Gastroesophageal sphincter (tissue), 4 donors: Measurements from ENCODE around the gene KLHDC9. TPM values are rescaled to one million over a fixed set of nuclear protein-coding genes. Genes with fewer than 3 reads are reported as not detected.

Source experiments
- ATAC-seq: fragments of 150-250 bp; one replicate; pipeline ENCODE4 v1.9.1; 2016; ENCODE audit warnings: mild to moderate bottlenecking, moderate library complexity
- H3K27ac ChIP-seq, 4 donors: fragments of 200-600 bp; sonication (generic) in 3 of 4; 1 replicate in 3 of 4; 2 replicates in 1 of 4; pipeline ENCODE4 v1.5.1; 2016 to 2019
- H3K27me3 ChIP-seq: fragments of 200-600 bp; sonication (generic); one replicate; pipeline ENCODE4 v1.5.1; 2019
- H3K36me3 ChIP-seq, 2 donors: fragments of 200-600 bp; sonication (generic); one replicate each; pipeline ENCODE4 v1.5.1; 2019; ENCODE audit warnings: control low read depth in 1 of 2
- H3K4me1 ChIP-seq, 3 donors: fragments of 200-600 bp; sonication (generic); 1 replicate in 2 of 3; 2 replicates in 1 of 3; pipeline ENCODE4 v1.5.1; 2016 to 2019; ENCODE audit warnings: control low read depth in 2 of 3
- H3K4me3 ChIP-seq, 2 donors: fragments of 200-600 bp; sonication (generic); one replicate each; pipeline ENCODE4 v1.5.1; 2019; ENCODE audit warnings: mild to moderate bottlenecking in 1 of 2, moderate library complexity in 1 of 2
- H3K9me3 ChIP-seq, 3 donors: fragments of 200-600 bp; sonication (generic); one replicate each; pipeline ENCODE4 v1.5.1; 2017 to 2019; ENCODE audit warnings: control low read depth in 2 of 3
- EP300 ChIP-seq: sonication (generic); formaldehyde crosslinking; IDR thresholded peaks from one replicate; pipeline ENCODE4 v1.6.1; 2017; ENCODE audit warnings: antibody characterized with exemption, mild to moderate bottlenecking
- POLR2A ChIP-seq, 2 donors: fragments of 450-650 bp; IDR thresholded peaks; one replicate each; pipeline ENCODE4 v1.6.1; 2017; ENCODE audit warnings: antibody characterized with exemption in 2 of 2, mild to moderate bottlenecking in 2 of 2, moderate library complexity in 1 of 2
- POLR2AphosphoS5 ChIP-seq: sonication (generic); formaldehyde crosslinking; IDR thresholded peaks from one replicate; pipeline ENCODE4 v1.6.1; 2017; ENCODE audit warnings: antibody characterized with exemption
- WGBS, 2 donors: methylation state at CpG; one replicate each; pipeline ENCODE4 v1.1.5; 2018; ENCODE audit warnings: low coverage in 1 of 2; 5-methylcytosine and 5-hydroxymethylcytosine counted together
- total RNA-seq, 4 donors: library from RNA; depleted of rRNA; stranded (reverse); fragments of >200 nt; gene quantifications; one replicate each; pipeline ENCODE4 v1.1.0, GENCODE V29; 2016
- TF ChIP-seq, protein P1 (sequence below), 4 experiments: fragments of 200-600 bp in 2 of 4; fragments of 450-650 bp in 2 of 4; sonication (generic) in 1 of 4; IDR thresholded peaks; one replicate each; pipeline ENCODE4 v1.5.1; 2017 to 2019; ENCODE audit warnings: antibody characterized with exemption in 4 of 4, mild to moderate bottlenecking in 2 of 4, moderate library complexity in 2 of 4

The KLHDC9 gene
- total RNA-seq, 4 donors from 2014 or later: 3.5 to 22.6 (median 8.6) TPM

DNA sequence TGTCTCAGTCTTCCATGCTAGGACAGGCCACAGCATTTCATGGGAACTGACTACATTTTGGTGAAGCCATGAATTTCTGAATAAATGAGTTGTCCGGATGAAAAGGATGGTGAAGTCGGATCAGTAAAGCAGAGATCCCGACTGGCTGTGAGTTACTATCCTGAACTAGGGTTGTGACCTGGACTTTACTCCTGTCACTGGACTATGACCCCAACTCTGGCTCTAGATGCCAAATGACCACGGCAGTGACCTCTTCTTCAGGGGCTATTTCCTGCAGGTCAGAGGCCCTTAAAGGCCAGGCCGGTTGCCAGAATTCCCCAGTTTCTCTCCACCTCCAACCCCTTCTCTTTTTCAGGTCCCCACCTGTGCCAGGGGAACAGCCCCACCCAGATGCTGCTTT lies 7.1 kb upstream of the KLHDC9 start:
- no peaks in the 10 kb centered on the region for H3K4me1 ChIP-seq
- 67 to 80% methylated on average over 1 to 2 of the region's 5 CpGs for WGBS, 2 donors
- H3K36me3 ChIP-seq: no peaks in the 10 kb centered on the region
- no peak overlapping the region for H3K4me3 ChIP-seq
- ATAC-seq: no peak
- no peaks in the 10 kb centered on the region for H3K9me3 ChIP-seq
- H3K27ac ChIP-seq: no peak overlapping the region
- H3K27me3 ChIP-seq: peaks cover 6% of the 10 kb centered on the region
- TF ChIP-seq, protein P1, sequence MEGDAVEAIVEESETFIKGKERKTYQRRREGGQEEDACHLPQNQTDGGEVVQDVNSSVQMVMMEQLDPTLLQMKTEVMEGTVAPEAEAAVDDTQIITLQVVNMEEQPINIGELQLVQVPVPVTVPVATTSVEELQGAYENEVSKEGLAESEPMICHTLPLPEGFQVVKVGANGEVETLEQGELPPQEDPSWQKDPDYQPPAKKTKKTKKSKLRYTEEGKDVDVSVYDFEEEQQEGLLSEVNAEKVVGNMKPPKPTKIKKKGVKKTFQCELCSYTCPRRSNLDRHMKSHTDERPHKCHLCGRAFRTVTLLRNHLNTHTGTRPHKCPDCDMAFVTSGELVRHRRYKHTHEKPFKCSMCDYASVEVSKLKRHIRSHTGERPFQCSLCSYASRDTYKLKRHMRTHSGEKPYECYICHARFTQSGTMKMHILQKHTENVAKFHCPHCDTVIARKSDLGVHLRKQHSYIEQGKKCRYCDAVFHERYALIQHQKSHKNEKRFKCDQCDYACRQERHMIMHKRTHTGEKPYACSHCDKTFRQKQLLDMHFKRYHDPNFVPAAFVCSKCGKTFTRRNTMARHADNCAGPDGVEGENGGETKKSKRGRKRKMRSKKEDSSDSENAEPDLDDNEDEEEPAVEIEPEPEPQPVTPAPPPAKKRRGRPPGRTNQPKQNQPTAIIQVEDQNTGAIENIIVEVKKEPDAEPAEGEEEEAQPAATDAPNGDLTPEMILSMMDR (IDR thresholded peaks at IDR 0.05): no peak
- TF ChIP-seq EP300 (no peak), POLR2A (IDR thresholded peaks at IDR 0.05) (no peak), POLR2AphosphoS5 (no peak)

DNA sequence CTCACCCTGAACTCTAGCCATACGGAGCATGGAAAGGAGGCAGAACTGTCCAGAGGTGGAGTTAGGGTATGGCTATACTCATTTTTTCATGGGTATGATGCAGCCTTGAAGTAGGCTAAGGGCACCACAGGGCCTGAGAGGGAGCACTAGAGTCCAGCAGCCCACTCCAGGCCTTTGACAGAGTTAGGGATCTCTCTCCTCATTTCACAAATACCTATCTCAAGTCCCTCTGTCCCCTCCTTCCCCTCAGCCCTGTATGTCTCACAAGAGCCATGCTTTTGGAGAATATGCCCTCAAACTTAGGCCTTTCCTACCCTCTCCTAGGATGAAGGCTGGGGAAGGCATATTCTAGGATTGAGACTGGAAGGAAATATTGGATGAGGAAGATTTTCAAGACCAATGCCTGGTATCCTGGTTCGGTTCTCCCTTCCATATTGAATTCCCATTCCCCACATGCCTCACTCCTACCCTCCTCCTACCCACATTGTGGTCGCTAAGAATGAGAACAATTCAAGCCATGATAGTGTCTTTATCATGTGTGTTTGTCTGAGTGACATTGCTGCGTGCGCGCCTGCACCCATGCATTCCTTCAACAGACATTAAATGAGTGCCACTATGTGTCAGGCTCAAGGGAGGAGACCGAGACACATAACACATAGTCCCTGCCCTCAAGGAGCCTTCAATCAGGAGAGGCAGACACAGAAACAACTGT lies 6.2 kb upstream of the KLHDC9 start:
- Histone ChIP-seq H3K4me1 (peaks cover 0 to 3% (median 2%) of the 10 kb centered on the region in 3 donors), H3K4me3 (no peak overlapping the region), H3K27me3 (peaks cover 6% of the 10 kb centered on the region), H3K9me3 (no peaks in the 10 kb centered on the region), H3K27ac (no peak overlapping the region), H3K36me3 (no peaks in the 10 kb centered on the region)
- 78 to 100% methylated on average over 2 to 3 of the region's 7 CpGs for WGBS, 2 donors
- ATAC-seq: no peak
- TF ChIP-seq POLR2A (IDR thresholded peaks at IDR 0.05): no peak
- TF ChIP-seq POLR2AphosphoS5: no peak
- no peak for TF ChIP-seq EP300
- TF ChIP-seq, protein P1 (IDR thresholded peaks at IDR 0.05): no peak

DNA sequence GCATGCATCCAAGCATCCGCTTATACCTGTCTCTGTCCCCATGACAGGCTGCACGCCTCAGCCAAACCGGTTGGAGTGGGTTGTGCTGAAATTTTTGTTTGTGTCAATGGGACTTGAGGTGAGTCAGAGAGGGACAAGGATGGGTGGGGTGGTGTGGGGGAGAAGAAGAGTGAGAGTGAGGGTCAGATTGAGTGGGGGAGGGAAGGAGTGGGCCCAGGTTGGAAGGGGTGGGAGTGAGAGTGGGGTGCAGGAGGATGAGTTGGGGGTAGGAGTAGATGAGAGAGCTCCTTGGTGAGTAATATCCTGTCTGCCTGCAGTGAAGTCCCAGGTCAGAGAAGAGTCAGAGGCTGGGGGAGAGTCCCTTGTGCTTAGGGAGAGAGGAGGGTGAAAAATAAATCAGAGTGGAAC lies 5.5 kb upstream of the KLHDC9 start:
- H3K4me3 ChIP-seq: no peak overlapping the region
- 86 to 90% methylated on average over 3 of the region's 3 CpGs for WGBS, 2 donors
- no peak overlapping the region for H3K27ac ChIP-seq
- peaks cover 6% of the 10 kb centered on the region for H3K27me3 ChIP-seq
- peaks cover 0 to 8% (median 8%) of the 10 kb centered on the region in 3 donors for H3K4me1 ChIP-seq
- no peaks in the 10 kb centered on the region for H3K36me3 ChIP-seq
- no peaks in the 10 kb centered on the region for H3K9me3 ChIP-seq
- no peak for ATAC-seq
- TF ChIP-seq POLR2AphosphoS5: no peak
- no peak for TF ChIP-seq EP300
- no peak for TF ChIP-seq POLR2A (IDR thresholded peaks at IDR 0.05)
- TF ChIP-seq, protein P1 (IDR thresholded peaks at IDR 0.05): no peak

DNA sequence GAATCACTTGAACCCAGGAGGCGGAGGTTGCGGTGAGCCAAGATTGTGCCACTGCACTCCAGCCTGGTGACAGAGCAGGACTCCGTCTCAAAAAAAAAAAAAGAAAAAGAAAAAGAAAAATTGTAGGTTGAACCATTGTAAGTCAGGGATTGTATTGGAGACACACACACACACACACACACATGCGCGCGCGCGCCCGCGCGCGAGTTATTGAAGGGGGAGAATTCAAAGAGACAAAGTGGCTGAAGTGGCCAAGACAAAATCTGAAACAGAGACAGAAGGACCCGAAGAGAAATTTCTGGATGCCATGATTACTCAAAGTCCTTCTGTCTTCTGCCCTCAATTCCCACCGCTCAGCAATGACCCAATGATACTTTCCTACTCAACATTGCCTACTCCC lies 3.7 kb upstream of the KLHDC9 start:
- H3K36me3 ChIP-seq: peaks cover 0 to 2% of the 10 kb centered on the region in 2 donors
- H3K27ac ChIP-seq: no peak overlapping the region
- 94 to 99% methylated on average over 11 of the region's 14 CpGs for WGBS, 2 donors
- H3K4me3 ChIP-seq: no peak overlapping the region
- no peak for ATAC-seq
- TF ChIP-seq POLR2A (IDR thresholded peaks at IDR 0.05) (no peak), EP300 (no peak), POLR2AphosphoS5 (no peak)
- TF ChIP-seq, protein P1 (IDR thresholded peaks at IDR 0.05): no peak
- no peaks in the 10 kb centered on the region for H3K9me3 ChIP-seq
- H3K27me3 ChIP-seq: peaks cover 3% of the 10 kb centered on the region
- H3K4me1 ChIP-seq: peaks cover 0 to 24% (median 14%) of the 10 kb centered on the region in 3 donors

DNA sequence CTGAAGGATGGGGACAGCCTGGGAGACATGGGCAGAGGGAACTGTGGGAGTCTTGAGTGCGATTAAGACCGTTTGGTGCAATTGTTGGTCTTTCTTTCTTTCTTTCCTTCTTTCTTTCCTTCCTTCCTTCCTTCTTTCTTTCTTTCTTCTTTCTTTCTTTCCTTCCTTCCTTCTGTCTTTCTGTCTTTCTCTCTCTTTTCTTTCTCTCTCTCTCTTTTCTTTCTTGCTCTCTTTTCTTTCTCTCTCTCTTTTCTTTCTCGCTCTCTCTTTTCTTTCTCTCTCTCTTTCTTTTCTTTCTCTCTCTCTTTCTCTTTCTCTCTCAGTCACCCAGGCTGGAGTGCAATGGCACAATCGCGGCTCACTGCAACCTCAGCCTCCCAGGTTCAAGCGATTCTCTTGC lies 2.9 kb upstream of the KLHDC9 start:
- Histone ChIP-seq H3K27me3 (no peaks in the 10 kb centered on the region), H3K9me3 (no peaks in the 10 kb centered on the region), H3K27ac (no peak overlapping the region), H3K4me3 (no peak overlapping the region), H3K36me3 (peaks cover 0 to 10% of the 10 kb centered on the region in 2 donors), H3K4me1 (peaks cover 0 to 27% (median 14%) of the 10 kb centered on the region in 3 donors)
- WGBS, 2 donors: 86 to 89% methylated on average over 5 of the region's 6 CpGs
- no peak for ATAC-seq
- TF ChIP-seq POLR2AphosphoS5: no peak
- no peak for TF ChIP-seq EP300
- TF ChIP-seq, protein P1 (IDR thresholded peaks at IDR 0.05): no peak
